ENCODE data around the gene FAM222B.

The FAM222B gene

DNA sequence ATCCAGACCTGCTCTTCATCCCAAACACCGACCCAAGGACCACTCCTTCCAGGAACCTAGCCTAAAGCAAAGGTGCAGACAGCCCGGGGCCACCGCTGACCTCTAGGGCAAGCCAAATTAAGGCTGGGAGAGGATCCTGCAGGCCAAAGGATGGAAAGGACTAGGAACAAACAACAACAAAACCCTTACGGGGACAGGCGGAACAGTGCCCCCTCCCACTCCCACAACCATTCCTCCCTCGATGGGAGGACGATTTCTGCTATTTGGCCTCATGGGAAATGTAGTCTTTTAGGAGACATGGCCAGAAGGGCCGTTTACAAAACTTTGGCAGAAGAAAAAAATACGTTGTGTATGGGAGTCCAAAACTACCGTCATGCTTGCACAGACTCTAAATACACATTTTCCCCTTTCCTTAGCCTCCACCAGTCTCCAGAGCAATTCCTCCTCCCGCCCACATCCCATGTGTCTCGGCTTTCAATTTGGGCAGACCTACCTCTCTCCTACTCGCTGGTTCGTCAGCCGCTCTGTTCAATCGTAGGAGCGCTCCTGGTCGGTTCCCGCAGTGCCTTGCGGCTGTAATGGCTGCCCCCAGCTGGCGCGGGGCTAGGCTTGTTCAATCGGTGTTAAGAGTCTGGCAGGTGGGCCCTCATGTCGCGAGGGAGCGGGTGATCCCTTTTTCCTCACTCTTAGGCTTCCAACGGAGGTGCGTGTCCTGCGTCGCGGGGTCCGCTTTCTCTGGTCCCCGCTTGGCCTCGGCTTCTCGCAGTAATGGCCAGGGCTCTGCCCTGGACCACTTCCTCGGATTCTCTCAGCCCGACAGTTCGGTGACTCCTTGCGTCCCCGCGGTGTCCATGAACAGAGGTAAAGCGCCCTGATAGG lies 12.1 kb upstream of the FAM222B start, which contains the start of gene ERAL1 (continued):
- TF ChIP-seq ZNF302 (tag by site-specific recombination; IDR thresholded peaks at IDR 0.05; ENCODE audit: low read depth) (no peak), ZNF610 (tag by site-specific recombination; IDR thresholded peaks at IDR 0.05; ENCODE audit: borderline replicate concordance) (peak; percentile 87), ZBTB8A (tag by site-specific recombination; IDR thresholded peaks at IDR 0.05) (peak; percentile 51; the same call in 1 of the 2 replicates), ZNF660 (tag by site-specific recombination; IDR thresholded peaks at IDR 0.05) (no peak; the same call in 1 of the 2 replicates), ZNF266 (tag by site-specific recombination; IDR thresholded peaks at IDR 0.05; ENCODE audit: low read depth) (no peak), KLF10 (tag by site-specific recombination; IDR thresholded peaks at IDR 0.05) (peak; percentile 54; the same call in 1 of the 2 replicates), ZNF341 (tag by site-specific recombination; IDR thresholded peaks at IDR 0.05; ENCODE audit: low read depth) (peak; percentile 56), ZNF76 (tag by site-specific recombination; IDR thresholded peaks at IDR 0.05; ENCODE audit: borderline replicate concordance, low read depth) (peak; percentile 99), ZNF585B (tag by site-specific recombination; IDR thresholded peaks at IDR 0.05) (no peak), ZNF248 (tag by site-specific recombination; IDR thresholded peaks at IDR 0.05) (no peak), ZBTB21 (tag by site-specific recombination; IDR thresholded peaks at IDR 0.05) (0 out of 2 replicates have a peak, but pooled peaks have one; percentile 12), EGR2 (tag by site-specific recombination; IDR thresholded peaks at IDR 0.05; ENCODE audit: low read depth) (peak; percentile 73), TRIM28 (IDR thresholded peaks at IDR 0.05; ENCODE audit: borderline replicate concordance, low read length) (peak; percentile 96), ZNF473 (tag by site-specific recombination; IDR thresholded peaks at IDR 0.05) (no peak)
- TF ChIP-seq, protein P1, sequence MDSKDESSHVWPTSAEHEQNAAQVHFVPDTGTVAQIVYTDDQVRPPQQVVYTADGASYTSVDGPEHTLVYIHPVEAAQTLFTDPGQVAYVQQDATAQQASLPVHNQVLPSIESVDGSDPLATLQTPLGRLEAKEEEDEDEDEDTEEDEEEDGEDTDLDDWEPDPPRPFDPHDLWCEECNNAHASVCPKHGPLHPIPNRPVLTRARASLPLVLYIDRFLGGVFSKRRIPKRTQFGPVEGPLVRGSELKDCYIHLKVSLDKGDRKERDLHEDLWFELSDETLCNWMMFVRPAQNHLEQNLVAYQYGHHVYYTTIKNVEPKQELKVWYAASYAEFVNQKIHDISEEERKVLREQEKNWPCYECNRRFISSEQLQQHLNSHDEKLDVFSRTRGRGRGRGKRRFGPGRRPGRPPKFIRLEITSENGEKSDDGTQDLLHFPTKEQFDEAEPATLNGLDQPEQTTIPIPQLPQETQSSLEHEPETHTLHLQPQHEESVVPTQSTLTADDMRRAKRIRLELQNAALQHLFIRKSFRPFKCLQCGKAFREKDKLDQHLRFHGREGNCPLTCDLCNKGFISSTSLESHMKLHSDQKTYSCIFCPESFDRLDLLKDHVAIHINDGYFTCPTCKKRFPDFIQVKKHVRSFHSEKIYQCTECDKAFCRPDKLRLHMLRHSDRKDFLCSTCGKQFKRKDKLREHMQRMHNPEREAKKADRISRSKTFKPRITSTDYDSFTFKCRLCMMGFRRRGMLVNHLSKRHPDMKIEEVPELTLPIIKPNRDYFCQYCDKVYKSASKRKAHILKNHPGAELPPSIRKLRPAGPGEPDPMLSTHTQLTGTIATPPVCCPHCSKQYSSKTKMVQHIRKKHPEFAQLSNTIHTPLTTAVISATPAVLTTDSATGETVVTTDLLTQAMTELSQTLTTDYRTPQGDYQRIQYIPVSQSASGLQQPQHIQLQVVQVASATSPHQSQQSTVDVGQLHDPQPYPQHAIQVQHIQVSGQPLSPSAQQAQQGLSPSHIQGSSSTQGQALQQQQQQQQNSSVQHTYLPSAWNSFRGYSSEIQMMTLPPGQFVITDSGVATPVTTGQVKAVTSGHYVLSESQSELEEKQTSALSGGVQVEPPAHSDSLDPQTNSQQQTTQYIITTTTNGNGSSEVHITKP (tag by site-specific recombination; IDR thresholded peaks at IDR 0.05), result peak; percentile 99
- TF ChIP-seq, protein P2, sequence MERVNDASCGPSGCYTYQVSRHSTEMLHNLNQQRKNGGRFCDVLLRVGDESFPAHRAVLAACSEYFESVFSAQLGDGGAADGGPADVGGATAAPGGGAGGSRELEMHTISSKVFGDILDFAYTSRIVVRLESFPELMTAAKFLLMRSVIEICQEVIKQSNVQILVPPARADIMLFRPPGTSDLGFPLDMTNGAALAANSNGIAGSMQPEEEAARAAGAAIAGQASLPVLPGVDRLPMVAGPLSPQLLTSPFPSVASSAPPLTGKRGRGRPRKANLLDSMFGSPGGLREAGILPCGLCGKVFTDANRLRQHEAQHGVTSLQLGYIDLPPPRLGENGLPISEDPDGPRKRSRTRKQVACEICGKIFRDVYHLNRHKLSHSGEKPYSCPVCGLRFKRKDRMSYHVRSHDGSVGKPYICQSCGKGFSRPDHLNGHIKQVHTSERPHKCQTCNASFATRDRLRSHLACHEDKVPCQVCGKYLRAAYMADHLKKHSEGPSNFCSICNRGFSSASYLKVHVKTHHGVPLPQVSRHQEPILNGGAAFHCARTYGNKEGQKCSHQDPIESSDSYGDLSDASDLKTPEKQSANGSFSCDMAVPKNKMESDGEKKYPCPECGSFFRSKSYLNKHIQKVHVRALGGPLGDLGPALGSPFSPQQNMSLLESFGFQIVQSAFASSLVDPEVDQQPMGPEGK (tag by site-specific recombination; IDR thresholded peaks at IDR 0.05), result peak; percentile 84
- TF ChIP-seq, protein P3, sequence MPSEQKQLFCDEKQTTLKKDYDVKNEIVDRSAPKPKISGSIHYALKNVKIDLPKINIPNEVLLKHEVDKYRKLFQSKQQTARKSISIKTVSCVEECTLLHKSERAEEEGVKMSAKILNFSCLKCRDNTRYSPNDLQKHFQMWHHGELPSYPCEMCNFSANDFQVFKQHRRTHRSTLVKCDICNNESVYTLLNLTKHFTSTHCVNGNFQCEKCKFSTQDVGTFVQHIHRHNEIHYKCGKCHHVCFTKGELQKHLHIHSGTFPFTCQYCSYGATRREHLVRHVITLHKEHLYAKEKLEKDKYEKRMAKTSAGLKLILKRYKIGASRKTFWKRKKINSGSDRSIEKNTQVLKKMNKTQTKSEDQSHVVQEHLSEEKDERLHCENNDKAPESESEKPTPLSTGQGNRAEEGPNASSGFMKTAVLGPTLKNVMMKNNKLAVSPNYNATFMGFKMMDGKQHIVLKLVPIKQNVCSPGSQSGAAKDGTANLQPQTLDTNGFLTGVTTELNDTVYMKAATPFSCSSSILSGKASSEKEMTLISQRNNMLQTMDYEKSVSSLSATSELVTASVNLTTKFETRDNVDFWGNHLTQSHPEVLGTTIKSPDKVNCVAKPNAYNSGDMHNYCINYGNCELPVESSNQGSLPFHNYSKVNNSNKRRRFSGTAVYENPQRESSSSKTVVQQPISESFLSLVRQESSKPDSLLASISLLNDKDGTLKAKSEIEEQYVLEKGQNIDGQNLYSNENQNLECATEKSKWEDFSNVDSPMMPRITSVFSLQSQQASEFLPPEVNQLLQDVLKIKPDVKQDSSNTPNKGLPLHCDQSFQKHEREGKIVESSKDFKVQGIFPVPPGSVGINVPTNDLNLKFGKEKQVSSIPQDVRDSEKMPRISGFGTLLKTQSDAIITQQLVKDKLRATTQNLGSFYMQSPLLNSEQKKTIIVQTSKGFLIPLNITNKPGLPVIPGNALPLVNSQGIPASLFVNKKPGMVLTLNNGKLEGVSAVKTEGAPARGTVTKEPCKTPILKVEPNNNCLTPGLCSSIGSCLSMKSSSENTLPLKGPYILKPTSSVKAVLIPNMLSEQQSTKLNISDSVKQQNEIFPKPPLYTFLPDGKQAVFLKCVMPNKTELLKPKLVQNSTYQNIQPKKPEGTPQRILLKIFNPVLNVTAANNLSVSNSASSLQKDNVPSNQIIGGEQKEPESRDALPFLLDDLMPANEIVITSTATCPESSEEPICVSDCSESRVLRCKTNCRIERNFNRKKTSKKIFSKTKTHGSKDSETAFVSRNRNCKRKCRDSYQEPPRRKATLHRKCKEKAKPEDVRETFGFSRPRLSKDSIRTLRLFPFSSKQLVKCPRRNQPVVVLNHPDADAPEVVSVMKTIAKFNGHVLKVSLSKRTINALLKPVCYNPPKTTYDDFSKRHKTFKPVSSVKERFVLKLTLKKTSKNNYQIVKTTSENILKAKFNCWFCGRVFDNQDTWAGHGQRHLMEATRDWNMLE (tag by site-specific recombination; conservative IDR thresholded peaks at IDR 0.05; ENCODE audit: low read depth), result peak; percentile 55
- TF ChIP-seq, protein P4, sequence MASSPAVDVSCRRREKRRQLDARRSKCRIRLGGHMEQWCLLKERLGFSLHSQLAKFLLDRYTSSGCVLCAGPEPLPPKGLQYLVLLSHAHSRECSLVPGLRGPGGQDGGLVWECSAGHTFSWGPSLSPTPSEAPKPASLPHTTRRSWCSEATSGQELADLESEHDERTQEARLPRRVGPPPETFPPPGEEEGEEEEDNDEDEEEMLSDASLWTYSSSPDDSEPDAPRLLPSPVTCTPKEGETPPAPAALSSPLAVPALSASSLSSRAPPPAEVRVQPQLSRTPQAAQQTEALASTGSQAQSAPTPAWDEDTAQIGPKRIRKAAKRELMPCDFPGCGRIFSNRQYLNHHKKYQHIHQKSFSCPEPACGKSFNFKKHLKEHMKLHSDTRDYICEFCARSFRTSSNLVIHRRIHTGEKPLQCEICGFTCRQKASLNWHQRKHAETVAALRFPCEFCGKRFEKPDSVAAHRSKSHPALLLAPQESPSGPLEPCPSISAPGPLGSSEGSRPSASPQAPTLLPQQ (tag by site-specific recombination; IDR thresholded peaks at IDR 0.05), result peak; percentile 93
- TF ChIP-seq, protein P5, sequence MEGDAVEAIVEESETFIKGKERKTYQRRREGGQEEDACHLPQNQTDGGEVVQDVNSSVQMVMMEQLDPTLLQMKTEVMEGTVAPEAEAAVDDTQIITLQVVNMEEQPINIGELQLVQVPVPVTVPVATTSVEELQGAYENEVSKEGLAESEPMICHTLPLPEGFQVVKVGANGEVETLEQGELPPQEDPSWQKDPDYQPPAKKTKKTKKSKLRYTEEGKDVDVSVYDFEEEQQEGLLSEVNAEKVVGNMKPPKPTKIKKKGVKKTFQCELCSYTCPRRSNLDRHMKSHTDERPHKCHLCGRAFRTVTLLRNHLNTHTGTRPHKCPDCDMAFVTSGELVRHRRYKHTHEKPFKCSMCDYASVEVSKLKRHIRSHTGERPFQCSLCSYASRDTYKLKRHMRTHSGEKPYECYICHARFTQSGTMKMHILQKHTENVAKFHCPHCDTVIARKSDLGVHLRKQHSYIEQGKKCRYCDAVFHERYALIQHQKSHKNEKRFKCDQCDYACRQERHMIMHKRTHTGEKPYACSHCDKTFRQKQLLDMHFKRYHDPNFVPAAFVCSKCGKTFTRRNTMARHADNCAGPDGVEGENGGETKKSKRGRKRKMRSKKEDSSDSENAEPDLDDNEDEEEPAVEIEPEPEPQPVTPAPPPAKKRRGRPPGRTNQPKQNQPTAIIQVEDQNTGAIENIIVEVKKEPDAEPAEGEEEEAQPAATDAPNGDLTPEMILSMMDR (tag by site-specific recombination; IDR thresholded peaks at IDR 0.05), result peak; percentile 57
- TF ChIP-seq, protein P6, sequence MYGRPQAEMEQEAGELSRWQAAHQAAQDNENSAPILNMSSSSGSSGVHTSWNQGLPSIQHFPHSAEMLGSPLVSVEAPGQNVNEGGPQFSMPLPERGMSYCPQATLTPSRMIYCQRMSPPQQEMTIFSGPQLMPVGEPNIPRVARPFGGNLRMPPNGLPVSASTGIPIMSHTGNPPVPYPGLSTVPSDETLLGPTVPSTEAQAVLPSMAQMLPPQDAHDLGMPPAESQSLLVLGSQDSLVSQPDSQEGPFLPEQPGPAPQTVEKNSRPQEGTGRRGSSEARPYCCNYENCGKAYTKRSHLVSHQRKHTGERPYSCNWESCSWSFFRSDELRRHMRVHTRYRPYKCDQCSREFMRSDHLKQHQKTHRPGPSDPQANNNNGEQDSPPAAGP (tag by site-specific recombination; IDR thresholded peaks at IDR 0.05), result peak; percentile 84; the same call in 1 of the 2 replicates
- TF ChIP-seq, protein P7, sequence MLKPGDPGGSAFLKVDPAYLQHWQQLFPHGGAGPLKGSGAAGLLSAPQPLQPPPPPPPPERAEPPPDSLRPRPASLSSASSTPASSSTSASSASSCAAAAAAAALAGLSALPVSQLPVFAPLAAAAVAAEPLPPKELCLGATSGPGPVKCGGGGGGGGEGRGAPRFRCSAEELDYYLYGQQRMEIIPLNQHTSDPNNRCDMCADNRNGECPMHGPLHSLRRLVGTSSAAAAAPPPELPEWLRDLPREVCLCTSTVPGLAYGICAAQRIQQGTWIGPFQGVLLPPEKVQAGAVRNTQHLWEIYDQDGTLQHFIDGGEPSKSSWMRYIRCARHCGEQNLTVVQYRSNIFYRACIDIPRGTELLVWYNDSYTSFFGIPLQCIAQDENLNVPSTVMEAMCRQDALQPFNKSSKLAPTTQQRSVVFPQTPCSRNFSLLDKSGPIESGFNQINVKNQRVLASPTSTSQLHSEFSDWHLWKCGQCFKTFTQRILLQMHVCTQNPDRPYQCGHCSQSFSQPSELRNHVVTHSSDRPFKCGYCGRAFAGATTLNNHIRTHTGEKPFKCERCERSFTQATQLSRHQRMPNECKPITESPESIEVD (tag by site-specific recombination; IDR thresholded peaks at IDR 0.05), result no peak

All from HEK293 (cell line).